Thoracic aorta (tissue), 2 donors: ENCODE measurements around the gene CDKAL1. TPM values are rescaled to one million over a fixed set of nuclear protein-coding genes. Genes with fewer than 3 reads are reported as not detected.

ENCODE experiments used
- ATAC-seq: fragments of 150-250 bp; one replicate; pipeline ENCODE4 v1.8.0; 2017; ENCODE audit warnings: low read depth; ENCODE audit not compliant: insufficient number of reproducible peaks, low FRiP score
- DNase-seq: peaks from one replicate; pipeline ENCODE4 v3.0.0-alpha.2; 2020; ENCODE audit warnings: low spot score
- H3K27ac ChIP-seq, 2 donors: fragments of 200-600 bp; sonication (generic); 1 replicate in 1 of 2; 2 replicates in 1 of 2; pipeline ENCODE4 v1.5.1; 2016; ENCODE audit warnings: mild to moderate bottlenecking in 2 of 2, moderate library complexity in 2 of 2
- H3K27me3 ChIP-seq: fragments of 200-600 bp; sonication (generic); replicated peaks from 2 replicates; pipeline ENCODE4 v1.6.0; 2016; ENCODE audit warnings: mild to moderate bottlenecking; ENCODE audit not compliant: insufficient read depth
- H3K36me3 ChIP-seq: fragments of 200-600 bp; sonication (generic); one replicate; pipeline ENCODE4 v1.5.1; 2016
- H3K4me1 ChIP-seq, 2 donors: fragments of 200-600 bp; sonication (generic); 1 replicate in 1 of 2; 2 replicates in 1 of 2; pipeline versions ENCODE4 v1.5.1 to v1.6.0; 2016; ENCODE audit warnings: low read depth in 2 of 2, mild to moderate bottlenecking in 1 of 2; ENCODE audit not compliant: control insufficient read depth in 1 of 2
- H3K4me3 ChIP-seq: fragments of 200-600 bp; sonication (generic); 2 replicates; pipeline ENCODE4 v1.5.1; 2016; ENCODE audit warnings: mild to moderate bottlenecking
- H3K9me3 ChIP-seq: fragments of 200-600 bp; sonication (generic); 2 replicates; pipeline ENCODE4 v1.5.1; 2016
- total RNA-seq, 2 donors: library from RNA; depleted of rRNA; stranded (reverse); fragments of >200 nt; gene quantifications; one replicate each; pipeline versions ENCODE4 v1.1.0 to v1.2.3, GENCODE V29; 2016
- TF ChIP-seq, protein P1 (sequence below): fragments of 200-600 bp; sonication (generic); IDR thresholded peaks from one replicate; pipeline ENCODE4 v1.5.1; 2019; ENCODE audit warnings: antibody characterized with exemption

Gene CDKAL1
- total RNA-seq, 2 donors from 2014 or later, result 8.5 to 14.6 TPM

- no peaks in the 10 kb centered on the region for H3K9me3 ChIP-seq
- no peaks in the 10 kb centered on the region for H3K27me3 ChIP-seq
- no peak overlapping the region for H3K4me3 ChIP-seq
- H3K4me1 ChIP-seq, result peaks cover 3 to 10% of the 10 kb centered on the region in 2 donors
- no peak overlapping the region for H3K27ac ChIP-seq
- TF ChIP-seq, protein P1, sequence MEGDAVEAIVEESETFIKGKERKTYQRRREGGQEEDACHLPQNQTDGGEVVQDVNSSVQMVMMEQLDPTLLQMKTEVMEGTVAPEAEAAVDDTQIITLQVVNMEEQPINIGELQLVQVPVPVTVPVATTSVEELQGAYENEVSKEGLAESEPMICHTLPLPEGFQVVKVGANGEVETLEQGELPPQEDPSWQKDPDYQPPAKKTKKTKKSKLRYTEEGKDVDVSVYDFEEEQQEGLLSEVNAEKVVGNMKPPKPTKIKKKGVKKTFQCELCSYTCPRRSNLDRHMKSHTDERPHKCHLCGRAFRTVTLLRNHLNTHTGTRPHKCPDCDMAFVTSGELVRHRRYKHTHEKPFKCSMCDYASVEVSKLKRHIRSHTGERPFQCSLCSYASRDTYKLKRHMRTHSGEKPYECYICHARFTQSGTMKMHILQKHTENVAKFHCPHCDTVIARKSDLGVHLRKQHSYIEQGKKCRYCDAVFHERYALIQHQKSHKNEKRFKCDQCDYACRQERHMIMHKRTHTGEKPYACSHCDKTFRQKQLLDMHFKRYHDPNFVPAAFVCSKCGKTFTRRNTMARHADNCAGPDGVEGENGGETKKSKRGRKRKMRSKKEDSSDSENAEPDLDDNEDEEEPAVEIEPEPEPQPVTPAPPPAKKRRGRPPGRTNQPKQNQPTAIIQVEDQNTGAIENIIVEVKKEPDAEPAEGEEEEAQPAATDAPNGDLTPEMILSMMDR, result no peak
- ATAC-seq (no peak), DNase-seq (no peak)
- H3K36me3 ChIP-seq, result no peaks in the 10 kb centered on the region
Observed at GRCh38 chr6:20838113-20838512, 303.9 kb downstream of the CDKAL1 start.

DNA sequence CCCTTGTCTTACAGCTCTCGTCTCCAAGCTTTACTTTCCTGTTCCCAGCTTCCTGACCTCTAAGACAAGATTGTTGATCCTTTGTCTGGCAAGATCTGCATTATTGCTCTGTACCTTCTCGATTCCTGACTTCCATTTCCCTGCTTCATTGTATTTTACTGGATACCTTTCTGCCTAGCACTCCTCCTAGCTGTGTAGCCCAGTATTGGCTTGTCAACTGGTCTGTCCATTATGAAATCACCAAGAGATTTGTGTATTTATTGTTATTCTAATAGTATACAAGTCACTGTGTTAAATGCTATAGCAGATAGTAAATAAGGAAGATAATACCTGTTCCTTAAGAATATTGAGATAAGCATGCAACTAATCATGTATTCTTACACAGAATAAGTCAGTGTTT, 305.4 kb downstream of the CDKAL1 start:
- TF ChIP-seq, protein P1, result no peak
- Histone ChIP-seq H3K36me3 (no peaks in the 10 kb centered on the region), H3K27ac (no peak overlapping the region), H3K27me3 (no peaks in the 10 kb centered on the region), H3K9me3 (no peaks in the 10 kb centered on the region), H3K4me3 (no peak overlapping the region), H3K4me1 (peaks cover 3 to 10% of the 10 kb centered on the region in 2 donors)
- ATAC-seq, result no peak
- no peak for DNase-seq

DNA sequence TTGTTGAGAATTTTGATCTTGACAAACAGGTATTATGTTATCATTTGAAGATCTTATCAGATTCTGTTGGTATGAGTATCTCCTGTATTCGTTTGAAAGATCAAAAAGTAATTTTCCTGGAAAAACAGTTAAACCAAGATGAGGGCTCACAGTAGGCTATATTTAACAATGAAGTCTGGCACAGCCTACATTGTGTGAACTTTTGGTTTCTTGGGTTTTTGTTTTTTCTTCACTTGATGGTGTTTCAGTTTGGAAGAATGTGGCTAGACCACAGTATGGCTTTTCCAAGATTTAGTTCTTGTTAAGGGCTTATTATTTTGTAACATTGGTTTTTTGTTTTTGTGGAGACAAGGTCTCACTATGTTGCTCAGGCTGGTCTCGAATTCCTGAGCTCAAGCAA, 306.4 kb downstream of the CDKAL1 start:
- peaks cover 3 to 10% of the 10 kb centered on the region in 2 donors for H3K4me1 ChIP-seq
- no peak for DNase-seq

DNA sequence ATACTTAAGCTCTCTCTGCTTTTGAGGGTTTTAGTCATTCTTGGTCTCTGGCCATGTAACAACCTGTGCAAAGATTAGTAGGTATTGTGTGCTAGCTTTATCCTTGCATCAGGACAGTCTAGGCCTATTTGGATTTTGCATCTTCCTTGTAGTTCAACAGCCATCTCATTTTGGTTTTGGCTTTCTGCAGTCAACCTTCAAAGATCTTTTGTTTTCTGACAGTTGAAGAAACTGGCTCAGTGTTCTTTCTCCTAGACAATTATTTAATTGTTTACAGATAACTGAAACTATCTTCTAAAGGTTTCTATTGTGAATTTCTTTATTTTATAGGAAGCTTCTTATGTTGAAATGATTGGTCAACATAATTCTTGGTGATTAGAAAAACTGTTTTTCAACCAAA, 307.5 kb downstream of the CDKAL1 start:
- Histone ChIP-seq H3K4me1 (peaks cover 3 to 10% of the 10 kb centered on the region in 2 donors), H3K9me3 (no peaks in the 10 kb centered on the region), H3K4me3 (no peak overlapping the region), H3K27ac (no peak overlapping the region), H3K27me3 (no peaks in the 10 kb centered on the region), H3K36me3 (no peaks in the 10 kb centered on the region)
- TF ChIP-seq, protein P1, result no peak
- ATAC-seq (no peak), DNase-seq (no peak)

More for the DNA sequence above, 306.4 kb downstream of the CDKAL1 start:
- TF ChIP-seq, protein P1, result no peak
- no peaks in the 10 kb centered on the region for H3K27me3 ChIP-seq
- no peaks in the 10 kb centered on the region for H3K9me3 ChIP-seq
- no peaks in the 10 kb centered on the region for H3K36me3 ChIP-seq
- no peak overlapping the region for H3K4me3 ChIP-seq
- H3K27ac ChIP-seq, result peak overlapping the region; percentile 2 to 6
- no peak for ATAC-seq

- TF ChIP-seq, protein P1, result no peak
- Histone ChIP-seq H3K4me1 (peaks cover 3 to 8% of the 10 kb centered on the region in 2 donors), H3K27me3 (no peaks in the 10 kb centered on the region), H3K36me3 (no peaks in the 10 kb centered on the region), H3K9me3 (no peaks in the 10 kb centered on the region), H3K27ac (no peak overlapping the region), H3K4me3 (no peak overlapping the region)
- ATAC-seq (no peak), DNase-seq (no peak)
Observed at GRCh38 chr6:20845592-20845991, 311.3 kb downstream of the CDKAL1 start.
